ENCODE results near the gene BCO1. TPM values are rescaled to one million over a fixed set of nuclear protein-coding genes. Genes with fewer than 3 reads are reported as not detected.

The BCO1 gene
- total RNA-seq, 2 donors from 2014 or later: 0.18 to 2.2 TPM

DNA sequence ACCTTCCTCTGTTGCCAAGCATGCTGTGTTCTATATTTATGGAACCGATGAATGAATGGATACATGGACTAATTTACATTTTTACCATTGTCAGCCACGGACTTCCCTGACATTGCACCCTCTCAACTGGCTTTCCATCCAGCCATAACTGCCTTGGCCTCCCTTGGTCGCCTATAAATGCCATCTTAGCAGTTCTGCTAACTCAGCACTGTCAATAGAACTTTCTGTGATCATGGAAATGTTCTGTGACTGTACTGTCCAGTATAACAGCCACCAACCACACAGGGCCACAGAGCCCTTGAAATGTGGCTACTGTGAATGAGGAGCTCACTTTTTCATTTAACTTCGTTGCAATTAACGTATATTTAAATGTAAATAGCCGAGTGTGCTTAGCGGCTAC is 8.7 kb upstream of the BCO1 start:
- Histone ChIP-seq H3K4me3 (no peak overlapping the region), H3K27me3 (replicated peaks; ENCODE audit: insufficient read depth) (no peaks in the 10 kb centered on the region), H3K36me3 (no peaks in the 10 kb centered on the region), H3K27ac (no peak overlapping the region), H3K4me1 (replicated peaks) (peaks cover 3% of the 10 kb centered on the region), H3K9me3 (no peaks in the 10 kb centered on the region)
- no peak for DNase-seq (ENCODE audit: low spot score)
- TF ChIP-seq POLR2A (IDR thresholded peaks at IDR 0.05) (no peak), POLR2AphosphoS5 (IDR thresholded peaks at IDR 0.05) (no peak)
- TF ChIP-seq, protein P1, sequence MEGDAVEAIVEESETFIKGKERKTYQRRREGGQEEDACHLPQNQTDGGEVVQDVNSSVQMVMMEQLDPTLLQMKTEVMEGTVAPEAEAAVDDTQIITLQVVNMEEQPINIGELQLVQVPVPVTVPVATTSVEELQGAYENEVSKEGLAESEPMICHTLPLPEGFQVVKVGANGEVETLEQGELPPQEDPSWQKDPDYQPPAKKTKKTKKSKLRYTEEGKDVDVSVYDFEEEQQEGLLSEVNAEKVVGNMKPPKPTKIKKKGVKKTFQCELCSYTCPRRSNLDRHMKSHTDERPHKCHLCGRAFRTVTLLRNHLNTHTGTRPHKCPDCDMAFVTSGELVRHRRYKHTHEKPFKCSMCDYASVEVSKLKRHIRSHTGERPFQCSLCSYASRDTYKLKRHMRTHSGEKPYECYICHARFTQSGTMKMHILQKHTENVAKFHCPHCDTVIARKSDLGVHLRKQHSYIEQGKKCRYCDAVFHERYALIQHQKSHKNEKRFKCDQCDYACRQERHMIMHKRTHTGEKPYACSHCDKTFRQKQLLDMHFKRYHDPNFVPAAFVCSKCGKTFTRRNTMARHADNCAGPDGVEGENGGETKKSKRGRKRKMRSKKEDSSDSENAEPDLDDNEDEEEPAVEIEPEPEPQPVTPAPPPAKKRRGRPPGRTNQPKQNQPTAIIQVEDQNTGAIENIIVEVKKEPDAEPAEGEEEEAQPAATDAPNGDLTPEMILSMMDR (IDR thresholded peaks at IDR 0.05): no peak
- intact Hi-C loops (cut with DNase I): no loop called here
- WGBS: 72% methylated on average over 7 of the region's 7 CpGs

DNA sequence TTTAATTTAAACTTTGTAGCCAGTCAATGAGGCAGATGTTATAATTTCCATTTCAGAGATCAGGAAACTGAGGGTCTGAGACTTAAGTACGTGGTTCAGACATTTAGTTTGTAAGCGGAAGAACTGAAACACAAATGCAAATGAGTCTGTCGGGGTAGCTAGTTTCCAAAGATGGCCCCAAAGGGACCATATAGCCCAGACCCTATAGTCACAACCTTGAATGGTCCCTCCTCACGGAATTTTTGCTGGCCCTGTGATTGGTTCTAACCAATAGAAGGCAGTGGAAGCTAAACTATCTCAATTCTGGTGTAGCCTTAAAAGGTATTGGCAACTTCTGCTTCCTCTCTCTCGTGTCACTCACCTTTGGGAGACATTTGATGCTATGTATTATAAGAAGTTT is 7.5 kb upstream of the BCO1 start:
- H3K4me1 ChIP-seq (replicated peaks): peaks cover 3% of the 10 kb centered on the region
- H3K27ac ChIP-seq: no peak overlapping the region
- TF ChIP-seq POLR2AphosphoS5 (IDR thresholded peaks at IDR 0.05) (no peak), POLR2A (IDR thresholded peaks at IDR 0.05) (no peak)
- TF ChIP-seq, protein P1 (IDR thresholded peaks at IDR 0.05): no peak
- H3K27me3 ChIP-seq (replicated peaks; ENCODE audit: insufficient read depth): no peaks in the 10 kb centered on the region
- H3K4me3 ChIP-seq: no peak overlapping the region
- H3K9me3 ChIP-seq: no peaks in the 10 kb centered on the region
- WGBS: 92% methylated on average over 5 of the region's 5 CpGs
- no peak for DNase-seq (ENCODE audit: low spot score)
- H3K36me3 ChIP-seq: no peaks in the 10 kb centered on the region
- intact Hi-C loops (cut with DNase I): no loop called here

DNA sequence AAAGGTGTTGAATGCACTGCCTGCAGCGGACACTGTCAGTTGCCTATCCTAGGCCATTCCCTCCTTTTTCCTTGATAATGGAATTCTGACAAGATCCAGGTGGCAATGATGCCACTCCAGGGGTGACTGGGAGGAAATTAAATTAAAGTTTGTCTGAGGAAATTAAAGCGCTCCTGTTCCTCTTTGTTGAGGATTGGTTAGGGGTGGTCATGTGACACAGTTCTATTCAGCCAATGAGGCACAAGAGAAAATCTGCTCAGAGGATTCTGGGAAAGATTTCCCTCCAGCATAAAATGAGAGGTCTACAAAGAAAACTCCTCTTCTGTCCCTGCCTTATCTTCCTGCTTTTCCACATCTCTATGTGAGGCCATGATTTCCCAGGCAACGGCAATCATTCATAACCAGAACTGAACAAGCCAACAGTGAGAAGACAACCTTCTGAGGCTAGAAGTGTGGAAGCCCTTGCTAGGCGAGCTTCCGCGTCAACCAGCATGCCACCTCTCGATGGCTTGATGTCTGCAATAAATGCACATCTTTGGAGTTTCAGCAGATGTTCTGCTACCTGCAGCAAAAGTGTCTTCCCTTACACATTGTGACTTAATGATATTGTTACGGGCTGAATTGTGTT is 5.6 kb upstream of the BCO1 start:
- intact Hi-C loops (cut with DNase I): no loop called here
- Histone ChIP-seq H3K4me3 (no peak overlapping the region), H3K27me3 (replicated peaks; ENCODE audit: insufficient read depth) (no peaks in the 10 kb centered on the region), H3K4me1 (replicated peaks) (peaks cover 3% of the 10 kb centered on the region), H3K27ac (no peak overlapping the region), H3K9me3 (no peaks in the 10 kb centered on the region), H3K36me3 (no peaks in the 10 kb centered on the region)
- 93% methylated on average over 8 of the region's 8 CpGs for WGBS
- no peak for DNase-seq (ENCODE audit: low spot score)
- no peak for TF ChIP-seq POLR2AphosphoS5 (IDR thresholded peaks at IDR 0.05)

DNA sequence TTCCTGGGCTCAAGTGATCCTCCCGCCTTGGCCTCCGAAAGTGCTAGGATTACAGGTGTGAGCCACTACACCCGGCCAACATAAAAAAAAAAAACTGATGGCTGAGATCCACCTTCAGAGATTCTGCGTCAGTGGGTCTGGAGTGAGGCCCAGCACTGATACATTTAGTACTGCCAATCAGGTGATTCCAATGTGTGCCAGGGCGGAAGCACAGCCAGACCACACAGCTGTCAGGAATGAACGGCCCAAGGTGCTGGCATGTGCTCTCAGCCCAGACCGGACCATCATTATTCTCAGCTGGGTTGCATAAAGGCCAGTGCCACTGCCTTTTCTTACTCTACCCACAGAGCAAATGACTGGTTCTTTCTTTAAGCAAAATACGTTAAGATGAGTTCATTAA is 1.2 kb upstream of the BCO1 start:
- TF ChIP-seq, protein P1 (IDR thresholded peaks at IDR 0.05): no peak
- TF ChIP-seq POLR2AphosphoS5 (IDR thresholded peaks at IDR 0.05): peak; percentile 98
- peak; percentile 17 for TF ChIP-seq POLR2A (IDR thresholded peaks at IDR 0.05)
- WGBS: 28% methylated on average over 8 of the region's 8 CpGs
- H3K27ac ChIP-seq: peak overlapping the region; percentile 74 to 83
- peaks cover under 1% of the 10 kb centered on the region for H3K4me1 ChIP-seq (replicated peaks)
- intact Hi-C loops (cut with DNase I): no loop called here
- H3K9me3 ChIP-seq: no peaks in the 10 kb centered on the region
- no peaks in the 10 kb centered on the region for H3K27me3 ChIP-seq (replicated peaks; ENCODE audit: insufficient read depth)
- no peaks in the 10 kb centered on the region for H3K36me3 ChIP-seq
- DNase-seq (ENCODE audit: low spot score): peak; percentile 93
- H3K4me3 ChIP-seq: no peak overlapping the region

DNA sequence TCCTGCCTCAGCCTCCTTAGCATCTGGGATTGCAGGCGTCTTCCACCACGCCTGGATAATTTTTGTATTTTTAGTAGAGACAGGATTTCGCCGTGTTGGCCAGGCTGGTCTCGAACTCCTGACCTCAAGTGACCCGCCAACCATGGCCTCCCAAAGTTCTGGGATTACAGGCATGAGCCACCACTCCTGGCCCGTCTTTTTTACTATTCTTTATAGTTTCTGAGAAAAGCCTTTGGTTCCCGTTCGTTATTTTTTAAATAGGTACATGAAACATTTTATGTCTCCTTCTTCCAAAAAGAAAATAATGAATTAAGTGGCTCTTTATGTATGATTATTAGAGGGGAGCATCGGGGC is 570 bp upstream of the BCO1 start:
- H3K27me3 ChIP-seq (replicated peaks; ENCODE audit: insufficient read depth): no peaks in the 10 kb centered on the region
- DNase-seq (ENCODE audit: low spot score): no peak
- no peaks in the 10 kb centered on the region for H3K4me1 ChIP-seq (replicated peaks)
- TF ChIP-seq, protein P1 (IDR thresholded peaks at IDR 0.05): no peak
- TF ChIP-seq POLR2A (IDR thresholded peaks at IDR 0.05): no peak
- no peak for TF ChIP-seq POLR2AphosphoS5 (IDR thresholded peaks at IDR 0.05)
- WGBS: 56% methylated on average over 10 of the region's 10 CpGs
- intact Hi-C loops (cut with DNase I): no loop called here
- no peak overlapping the region for H3K4me3 ChIP-seq
- H3K27ac ChIP-seq: peak overlapping the region; percentile 74 to 83
- no peaks in the 10 kb centered on the region for H3K9me3 ChIP-seq
- H3K36me3 ChIP-seq: no peaks in the 10 kb centered on the region

All from prostate gland (tissue), 2 donors.